Uterus (tissue), 2 donors: ENCODE measurements around the gene BEND6.

Experiments used
- CTCF ChIP-seq, 4 experiments: fragments of 200-600 bp in 2 of 4; fragments of 450-650 bp in 2 of 4; sonication (generic) in 2 of 4; IDR thresholded peaks; one replicate each; pipeline ENCODE4 v1.5.1; 2016 to 2019; ENCODE audit warnings: antibody characterized with exemption in 4 of 4, mild to moderate bottlenecking in 2 of 4, moderate library complexity in 1 of 4
- POLR2A ChIP-seq, 2 donors: fragments of 450-650 bp; IDR thresholded peaks; one replicate each; pipeline ENCODE4 v1.6.1; 2016; ENCODE audit warnings: antibody characterized with exemption in 2 of 2, mild to moderate bottlenecking in 1 of 2, moderate library complexity in 1 of 2

GRCh38 chr6:56944661-56945060, 10.2 kb upstream of the BEND6 start:
- no peak for TF ChIP-seq CTCF (IDR thresholded peaks at IDR 0.05)
- TF ChIP-seq POLR2A (IDR thresholded peaks at IDR 0.05), result no peak
